ENCODE measurements around the gene PNRC1.
A peak's percentile ranks its signal among the peaks of the same experiment; 100 is the strongest.

PNRC1 gene

GRCh38 chr6:89116702-89117101 lies 36.2 kb downstream of the PNRC1 start:
- no peak overlapping the region for H3K27ac ChIP-seq (ENCODE audit: low read depth, low read length)
- no peak overlapping the region for H2AFZ ChIP-seq (ENCODE audit: insufficient read depth, low read length, poor library complexity)
- no peak overlapping the region for H3K14ac ChIP-seq (ENCODE audit: low read length)
- H3K79me1 ChIP-seq (ENCODE audit: low read length): peaks cover 6% of the 10 kb centered on the region
- peaks cover 0 to 3% of the 10 kb centered on the region in 2 experiments for H3K4me1 ChIP-seq (ENCODE audit: control insufficient read depth in 1 of 2, insufficient read depth in 2 of 2, low read length in 2 of 2)
- WGBS (ENCODE audit: extremely low coverage, insufficient coverage, insufficient read length): 100% methylated on average over 1 of the region's 6 CpGs
- no peak overlapping the region for H3K4me3 ChIP-seq (ENCODE audit: low read depth, low read length)
- H3K4me2 ChIP-seq (ENCODE audit: low read length): peak overlapping the region; percentile 85
- H3K36me3 ChIP-seq (ENCODE audit: control insufficient read depth in 1 of 2, insufficient read depth in 2 of 2, low read length in 2 of 2): no peaks in the 10 kb centered on the region
- no peak overlapping the region for H4K91ac ChIP-seq (ENCODE audit: low read depth, low read length)
- no peak overlapping the region for H2BK5ac ChIP-seq (ENCODE audit: low read depth, low read length, poor library complexity)
- no peak overlapping the region for H3K18ac ChIP-seq (ENCODE audit: low read length)
- no peaks in the 10 kb centered on the region for H3K9me3 ChIP-seq (ENCODE audit: insufficient read depth, low read depth, low read length)
- no peak overlapping the region for H3K23ac ChIP-seq (ENCODE audit: low read length)
- H4K12ac ChIP-seq (ENCODE audit: low read depth, low read length): no peak overlapping the region
- H3K79me2 ChIP-seq (ENCODE audit: control insufficient read depth, insufficient read depth, low read length, poor library complexity): peaks cover 5% of the 10 kb centered on the region
- H3K9ac ChIP-seq (ENCODE audit: low read length): no peak overlapping the region
- H3K27me3 ChIP-seq (ENCODE audit: insufficient read depth, low read length): no peaks in the 10 kb centered on the region
- no peak overlapping the region for H2AK5ac ChIP-seq (ENCODE audit: low read length)
- no peak for DNase-seq
- H4K8ac ChIP-seq (ENCODE audit: low read depth, low read length): no peak overlapping the region
- H2BK12ac ChIP-seq (ENCODE audit: low read length): no peak overlapping the region
- no peak overlapping the region for H2BK120ac ChIP-seq (ENCODE audit: insufficient read depth, low read length, poor library complexity)
- H3K4ac ChIP-seq (ENCODE audit: low read depth, low read length): no peak overlapping the region

- Histone ChIP-seq H3K4ac (ENCODE audit: low read depth, low read length) (peak within 1 kb of the TSS; percentile 39), H2AK5ac (ENCODE audit: low read length) (no peak within 1 kb of the TSS)
These were observed 36.9 kb downstream of the PNRC1 start, which contains the start of gene SRSF12 for GRCh38 chr6:89117211-89118108. TSS of gene SRSF12 (minus strand) at chr6:89118071. CDS start at chr6:89117887, 184 bp downstream.

GRCh38 chr6:89118931-89119330 lies 38.4 kb downstream of the PNRC1 start:
- no peak overlapping the region for H4K91ac ChIP-seq (ENCODE audit: low read depth, low read length)
- no peak overlapping the region for H3K4me2 ChIP-seq (ENCODE audit: low read length)

More at GRCh38 chr6:89117211-89118108, 36.9 kb downstream of the PNRC1 start, which contains the start of gene SRSF12:
- Histone ChIP-seq H2BK5ac (ENCODE audit: low read depth, low read length, poor library complexity) (no peak within 1 kb of the TSS), H3K14ac (ENCODE audit: low read length) (peak within 1 kb of the TSS; percentile 80), H4K8ac (ENCODE audit: low read depth, low read length) (peak within 1 kb of the TSS; percentile 89), H3K18ac (ENCODE audit: low read length) (peak within 1 kb of the TSS; percentile 54), H3K27ac (ENCODE audit: low read depth, low read length) (no peak within 1 kb of the TSS), H3K79me1 (ENCODE audit: low read length) (peaks cover 6% of the 10 kb centered on the region), H3K9me3 (ENCODE audit: insufficient read depth, low read depth, low read length) (no peaks in the 10 kb centered on the region), H3K36me3 (ENCODE audit: control insufficient read depth in 1 of 2, insufficient read depth in 2 of 2, low read length in 2 of 2) (no peaks in the 10 kb centered on the region), H3K4me3 (ENCODE audit: low read depth, low read length) (peak within 1 kb of the TSS; percentile 87), H2BK12ac (ENCODE audit: low read length) (peak within 1 kb of the TSS; percentile 52), H3K79me2 (ENCODE audit: control insufficient read depth, insufficient read depth, low read length, poor library complexity) (peaks cover 5% of the 10 kb centered on the region), H4K12ac (ENCODE audit: low read depth, low read length) (peak within 1 kb of the TSS; percentile 35), H3K4me2 (ENCODE audit: low read length) (peak within 1 kb of the TSS; percentile 85), H3K23ac (ENCODE audit: low read length) (no peak within 1 kb of the TSS), H3K4me1 (ENCODE audit: control insufficient read depth in 1 of 2, insufficient read depth in 2 of 2, low read length in 2 of 2) (peaks cover 0 to 3% of the 10 kb centered on the region in 2 experiments), H2AFZ (ENCODE audit: insufficient read depth, low read length, poor library complexity) (peak within 1 kb of the TSS; percentile 88), H4K91ac (ENCODE audit: low read depth, low read length) (peak within 1 kb of the TSS; percentile 61), H3K9ac (ENCODE audit: low read length) (peak within 1 kb of the TSS; percentile 56), H3K27me3 (ENCODE audit: insufficient read depth, low read length) (no peaks in the 10 kb centered on the region), H2BK120ac (ENCODE audit: insufficient read depth, low read length, poor library complexity) (peak within 1 kb of the TSS; percentile 41)
- no CpG with 5 or more reads among the region's 106 CpGs for WGBS (ENCODE audit: extremely low coverage, insufficient coverage, insufficient read length)
- DNase-seq: peak; percentile 1 to 23

GRCh38 chr6:89120371-89120770 lies 39.8 kb downstream of the PNRC1 start:
- Histone ChIP-seq H3K4me1 (ENCODE audit: control insufficient read depth in 1 of 2, insufficient read depth in 2 of 2, low read length in 2 of 2) (peaks cover 0 to 3% of the 10 kb centered on the region in 2 experiments), H2BK120ac (ENCODE audit: insufficient read depth, low read length, poor library complexity) (no peak overlapping the region), H4K12ac (ENCODE audit: low read depth, low read length) (no peak overlapping the region), H3K79me2 (ENCODE audit: control insufficient read depth, insufficient read depth, low read length, poor library complexity) (peaks cover 5% of the 10 kb centered on the region), H4K91ac (ENCODE audit: low read depth, low read length) (no peak overlapping the region), H3K4me3 (ENCODE audit: low read depth, low read length) (no peak overlapping the region), H2BK5ac (ENCODE audit: low read depth, low read length, poor library complexity) (no peak overlapping the region), H4K8ac (ENCODE audit: low read depth, low read length) (no peak overlapping the region), H3K4ac (ENCODE audit: low read depth, low read length) (no peak overlapping the region), H3K4me2 (ENCODE audit: low read length) (no peak overlapping the region), H3K27ac (ENCODE audit: low read depth, low read length) (no peak overlapping the region), H3K23ac (ENCODE audit: low read length) (no peak overlapping the region), H3K9me3 (ENCODE audit: insufficient read depth, low read depth, low read length) (no peaks in the 10 kb centered on the region), H2AK5ac (ENCODE audit: low read length) (no peak overlapping the region), H2BK12ac (ENCODE audit: low read length) (no peak overlapping the region), H2AFZ (ENCODE audit: insufficient read depth, low read length, poor library complexity) (no peak overlapping the region), H3K36me3 (ENCODE audit: control insufficient read depth in 1 of 2, insufficient read depth in 2 of 2, low read length in 2 of 2) (no peaks in the 10 kb centered on the region), H3K14ac (ENCODE audit: low read length) (no peak overlapping the region), H3K18ac (ENCODE audit: low read length) (no peak overlapping the region), H3K27me3 (ENCODE audit: insufficient read depth, low read length) (no peaks in the 10 kb centered on the region), H3K9ac (ENCODE audit: low read length) (no peak overlapping the region), H3K79me1 (ENCODE audit: low read length) (peaks cover 6% of the 10 kb centered on the region)
- WGBS (ENCODE audit: extremely low coverage, insufficient coverage, insufficient read length): no CpG with 5 or more reads among the region's 4 CpGs
- DNase-seq: peak; percentile 25 to 46

More at GRCh38 chr6:89118931-89119330, 38.4 kb downstream of the PNRC1 start:
- Histone ChIP-seq H2AFZ (ENCODE audit: insufficient read depth, low read length, poor library complexity) (no peak overlapping the region), H3K4ac (ENCODE audit: low read depth, low read length) (no peak overlapping the region), H2BK5ac (ENCODE audit: low read depth, low read length, poor library complexity) (no peak overlapping the region), H2BK120ac (ENCODE audit: insufficient read depth, low read length, poor library complexity) (no peak overlapping the region), H4K8ac (ENCODE audit: low read depth, low read length) (no peak overlapping the region), H3K27ac (ENCODE audit: low read depth, low read length) (no peak overlapping the region), H3K79me2 (ENCODE audit: control insufficient read depth, insufficient read depth, low read length, poor library complexity) (peaks cover 5% of the 10 kb centered on the region), H3K36me3 (ENCODE audit: control insufficient read depth in 1 of 2, insufficient read depth in 2 of 2, low read length in 2 of 2) (no peaks in the 10 kb centered on the region), H3K18ac (ENCODE audit: low read length) (no peak overlapping the region), H3K9me3 (ENCODE audit: insufficient read depth, low read depth, low read length) (no peaks in the 10 kb centered on the region), H3K9ac (ENCODE audit: low read length) (no peak overlapping the region), H3K4me1 (ENCODE audit: control insufficient read depth in 1 of 2, insufficient read depth in 2 of 2, low read length in 2 of 2) (peaks cover 0 to 3% of the 10 kb centered on the region in 2 experiments), H2AK5ac (ENCODE audit: low read length) (no peak overlapping the region), H3K79me1 (ENCODE audit: low read length) (peaks cover 6% of the 10 kb centered on the region), H4K12ac (ENCODE audit: low read depth, low read length) (no peak overlapping the region), H3K4me3 (ENCODE audit: low read depth, low read length) (no peak overlapping the region), H3K27me3 (ENCODE audit: insufficient read depth, low read length) (no peaks in the 10 kb centered on the region), H3K23ac (ENCODE audit: low read length) (no peak overlapping the region), H2BK12ac (ENCODE audit: low read length) (no peak overlapping the region), H3K14ac (ENCODE audit: low read length) (no peak overlapping the region)
- no peak for DNase-seq
- no CpG with 5 or more reads among the region's 8 CpGs for WGBS (ENCODE audit: extremely low coverage, insufficient coverage, insufficient read length)
